GM21529 (cell line): Measurements from ENCODE around the gene DCDC2C.

Source experiments
- ATAC-seq: cut with Tn5 transposase; IDR thresholded peaks from one replicate; pipeline ENCODE4 v1.9.1; 2021; ENCODE audit not compliant: unreplicated experiment

The DCDC2C gene

GRCh38 chr2:3876221-3876620 is 172.8 kb downstream of the DCDC2C start:
- ATAC-seq, result no peak

GRCh38 chr2:3876685-3877084 is 173.3 kb downstream of the DCDC2C start:
- no peak for ATAC-seq

GRCh38 chr2:3885629-3886628 is 182.6 kb downstream of the DCDC2C start:
- no peak for ATAC-seq

GRCh38 chr2:3895021-3895420 is 191.6 kb downstream of the DCDC2C start:
- no peak for ATAC-seq
